GM21786 (cell line): ENCODE measurements around the gene GRIK1.

Source experiments
- ATAC-seq: cut with Tn5 transposase; IDR thresholded peaks from one replicate; pipeline ENCODE4 v1.9.1; 2021; ENCODE audit not compliant: unreplicated experiment

Gene GRIK1

GRCh38 chr21:29787361-29787909 is 152.4 kb downstream of the GRIK1 start:
- no peak for ATAC-seq

- ATAC-seq: no peak
Observed at GRCh38 chr21:29786496-29787360, 153.1 kb downstream of the GRIK1 start.

GRCh38 chr21:29777160-29777559 is 162.6 kb downstream of the GRIK1 start:
- ATAC-seq: no peak

GRCh38 chr21:29775462-29775861 is 164.3 kb downstream of the GRIK1 start:
- no peak for ATAC-seq

GRCh38 chr21:29771491-29772066 is 168.2 kb downstream of the GRIK1 start:
- no peak for ATAC-seq

GRCh38 chr21:29763674-29764073 is 176.1 kb downstream of the GRIK1 start:
- ATAC-seq: no peak

GRCh38 chr21:29762570-29763082 is 177.2 kb downstream of the GRIK1 start:
- no peak for ATAC-seq

GRCh38 chr21:29753216-29753615 is 186.6 kb downstream of the GRIK1 start:
- ATAC-seq: no peak

GRCh38 chr21:29751473-29752185 is 188.2 kb downstream of the GRIK1 start:
- ATAC-seq: no peak

- no peak for ATAC-seq
Observed at GRCh38 chr21:29749957-29750356, 189.8 kb downstream of the GRIK1 start.

- ATAC-seq: no peak
Observed at GRCh38 chr21:29749223-29749622, 190.6 kb downstream of the GRIK1 start.

- no peak for ATAC-seq
Observed at GRCh38 chr21:29748391-29749167, 191.2 kb downstream of the GRIK1 start.

- no peak for ATAC-seq
Observed at GRCh38 chr21:29741761-29742160, 198.0 kb downstream of the GRIK1 start.

GRCh38 chr21:29739176-29739575 is 200.6 kb downstream of the GRIK1 start:
- ATAC-seq: no peak

- ATAC-seq: no peak
Observed at GRCh38 chr21:29738730-29739129, 201.1 kb downstream of the GRIK1 start.

- no peak for ATAC-seq
Observed at GRCh38 chr21:29737186-29737585, 202.6 kb downstream of the GRIK1 start.

GRCh38 chr21:29730281-29730680 is 209.5 kb downstream of the GRIK1 start:
- no peak for ATAC-seq

- ATAC-seq: no peak
Observed at GRCh38 chr21:29726044-29726443, 213.8 kb downstream of the GRIK1 start.

GRCh38 chr21:29725025-29725736 is 214.6 kb downstream of the GRIK1 start:
- no peak for ATAC-seq

GRCh38 chr21:29721964-29722363 is 217.8 kb downstream of the GRIK1 start:
- ATAC-seq: no peak
